ENCODE results near the gene UGT1A10. TPM values are rescaled to one million over a fixed set of nuclear protein-coding genes. Genes with fewer than 3 reads are reported as not detected.
A peak's percentile ranks its signal among the peaks of the same experiment; 100 is the strongest.

Gene UGT1A10
- total and polyA plus RNA-seq, 2 of the 13 experiments (the other 11 are each of a cell fraction or from before 2014, with no cell fraction given) = not detected

DNA sequence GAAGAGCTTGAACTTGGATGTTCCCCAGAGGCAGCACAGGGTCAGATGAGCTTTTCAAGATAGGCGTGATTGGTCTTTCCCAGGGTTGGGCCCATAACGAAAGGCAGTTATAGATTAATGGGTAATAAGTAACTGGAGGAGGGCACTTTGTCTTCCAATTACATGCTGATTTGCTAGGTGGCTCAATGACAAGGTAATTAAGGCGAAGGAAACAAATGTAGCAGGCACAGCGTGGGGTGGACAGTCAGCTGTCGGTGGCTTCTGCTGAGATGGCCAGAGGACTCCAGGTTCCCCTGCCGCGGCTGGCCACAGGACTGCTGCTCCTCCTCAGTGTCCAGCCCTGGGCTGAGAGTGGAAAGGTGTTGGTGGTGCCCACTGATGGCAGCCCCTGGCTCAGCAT, 82.3 kb downstream of the UGT1A10 start, which contains the start of gene UGT1A4 (continued):
- TF ChIP-seq ZNF770 (CRISPR knock-in tag; IDR thresholded peaks at IDR 0.05) (no peak), ZSCAN5A (CRISPR knock-in tag; IDR thresholded peaks at IDR 0.05; ENCODE audit: borderline replicate concordance) (no peak), ZNF7 (CRISPR knock-in tag; IDR thresholded peaks at IDR 0.05) (no peak), WIZ (CRISPR knock-in tag; IDR thresholded peaks at IDR 0.05) (no peak), ZNF598 (CRISPR knock-in tag; IDR thresholded peaks at IDR 0.05; ENCODE audit: borderline replicate concordance) (no peak), SMAD1 (CRISPR knock-in tag; IDR thresholded peaks at IDR 0.05; ENCODE audit: borderline replicate concordance, low read depth) (no peak)

DNA sequence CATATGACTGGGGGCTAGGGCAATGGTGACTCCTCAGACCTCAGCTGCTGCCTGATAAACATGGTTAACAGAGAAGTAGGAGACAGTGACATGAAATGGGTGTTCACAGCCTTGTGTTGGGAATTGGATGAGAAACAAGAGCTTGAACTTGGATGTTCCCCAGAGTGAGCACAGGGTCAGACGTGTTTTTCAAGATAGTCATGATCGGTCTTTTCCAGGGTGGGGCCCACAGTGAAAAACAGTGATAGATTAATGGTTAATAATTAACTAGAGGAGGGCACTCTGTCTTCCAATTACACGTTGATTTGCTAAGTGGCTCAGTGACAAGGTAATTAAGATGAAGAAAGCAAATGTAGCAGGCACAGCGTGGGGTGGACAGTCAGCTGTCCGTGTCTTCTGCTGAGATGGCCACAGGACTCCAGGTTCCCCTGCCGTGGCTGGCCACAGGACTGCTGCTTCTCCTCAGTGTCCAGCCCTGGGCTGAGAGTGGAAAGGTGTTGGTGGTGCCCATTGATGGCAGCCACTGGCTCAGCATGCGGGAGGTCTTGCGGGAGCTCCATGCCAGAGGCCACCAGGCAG, 92.6 kb downstream of the UGT1A10 start, which contains the start of gene UGT1A3:
TSS of gene UGT1A3 (plus strand) at position 320 of the 579 bp plus-strand sequence. CDS start at position 405, 85 bp downstream.
- no peak within 1 kb of the TSS for H3K4me3 ChIP-seq (replicated peaks in 1 of 3; ENCODE audit: insufficient read depth in 1 of 3, low read depth in 2 of 3, low read length in 3 of 3)
- no peak for TF ChIP-seq JDP2 (CRISPR knock-in tag; IDR thresholded peaks at IDR 0.05; ENCODE audit: borderline replicate concordance)
- no peak for TF ChIP-seq RARG (CRISPR knock-in tag; IDR thresholded peaks at IDR 0.05; ENCODE audit: low read depth)
- TF ChIP-seq KDM4B (CRISPR knock-in tag; IDR thresholded peaks at IDR 0.05) = no peak
- TF ChIP-seq ZNF619 (CRISPR knock-in tag; IDR thresholded peaks at IDR 0.05) = no peak
- no peak for TF ChIP-seq ZNF616 (CRISPR knock-in tag; IDR thresholded peaks at IDR 0.05; ENCODE audit: low read depth)
- TF ChIP-seq ZNF670 (CRISPR knock-in tag; IDR thresholded peaks at IDR 0.05; ENCODE audit: borderline replicate concordance) = no peak
- TF ChIP-seq ZEB1 (IDR thresholded peaks at IDR 0.05; ENCODE audit: insufficient replicate concordance, low read depth) = no peak
- TF ChIP-seq SSRP1 (CRISPR knock-in tag; IDR thresholded peaks at IDR 0.05) = no peak
- TF ChIP-seq RBM39 (IDR thresholded peaks at IDR 0.05; ENCODE audit: low read depth, low read length, poor library complexity, severe bottlenecking) = no peak
- TF ChIP-seq ZNF678 (CRISPR knock-in tag; IDR thresholded peaks at IDR 0.05) = no peak
- TF ChIP-seq ZNF180 (CRISPR knock-in tag; IDR thresholded peaks at IDR 0.05; ENCODE audit: borderline replicate concordance, low read depth) = no peak
- no peak for TF ChIP-seq ZMAT3 (CRISPR knock-in tag; conservative IDR thresholded peaks at IDR 0.05)
- TF ChIP-seq EHMT2 (IDR thresholded peaks at IDR 0.05; ENCODE audit: borderline replicate concordance, low read depth, low read length) = no peak

More for the DNA sequence above, 92.6 kb downstream of the UGT1A10 start, which contains the start of gene UGT1A3:
- H3K27ac ChIP-seq (ENCODE audit: extremely low read length, insufficient read depth, low read length) = no peak within 1 kb of the TSS
- ATAC-seq = peak; percentile 27; the same call in 2 of the 3 replicates
- no peak for FAIRE-seq
- H3K27me3 ChIP-seq (ENCODE audit: control insufficient read depth in 1 of 2, insufficient read depth in 2 of 2, low read length in 2 of 2) = peaks cover 1 to 24% of the 10 kb centered on the region in 2 experiments; a peak in 3 of 5 replicates
- no peak within 1 kb of the TSS for H3K4me2 ChIP-seq (ENCODE audit: low read depth, low read length)
- intact Hi-C loops (cut with micrococcal nuclease; ENCODE audit: unreplicated experiment) (no loop called here), in situ Hi-C loops (cut with HindIII; ENCODE audit: extremely low pct_ligation_motif_present, low pct_unique_long_range_greater_than_20kb) (no loop called here)
- no peaks in the 10 kb centered on the region for H3K9me3 ChIP-seq (ENCODE audit: low read length)
- DNase-seq (ENCODE audit: low spot score) = no peak
- H3K9ac ChIP-seq (ENCODE audit: insufficient read depth, low read depth, low read length) = no peak within 1 kb of the TSS
- no peaks in the 10 kb centered on the region for H3K79me2 ChIP-seq (ENCODE audit: insufficient read depth, low read length)
- WGBS (ENCODE audit: low lambda C conversion rate) = 67% methylated on average over 6 of the region's 8 CpGs
- no peaks in the 10 kb centered on the region for H4K20me1 ChIP-seq (ENCODE audit: insufficient read depth, low read length)
- BruUV-seq (replicated peaks) = no TSS peak
- ChIA-PET CTCF (ENCODE audit: low intra/inter-chr PET ratio, low total read pairs) (no interaction called here), POLR2A (interaction anchor here (1.1 kb wide), 1 partner anchor 8 kb away, joined by 3 read pairs; no protein-coding TSS in a partner anchor)
- H3K36me3 ChIP-seq (replicated peaks in 1 of 2; ENCODE audit: control insufficient read depth in 1 of 2, insufficient read depth in 2 of 2, low read length in 2 of 2) = no peaks in the 10 kb centered on the region
- no peaks in the 10 kb centered on the region; the same call in 1 of the 2 replicates for H3K4me1 ChIP-seq (ENCODE audit: insufficient read depth, low read length)
- no peak within 1 kb of the TSS for H2AFZ ChIP-seq (ENCODE audit: low read length)
